ENCODE measurements around the gene LRCOL1.

GRCh38 chr12:132653567-132654290 is 43.3 kb upstream of the LRCOL1 start:
- TF ChIP-seq CTCF (IDR thresholded peaks at IDR 0.05): no peak
- no peak for TF ChIP-seq POLR2A (IDR thresholded peaks at IDR 0.05)
